Measurements from ENCODE around the gene SVIL. TPM values are rescaled to one million over a fixed set of nuclear protein-coding genes. Genes with fewer than 3 reads are reported as not detected.

Gene SVIL
- total and polyA plus RNA-seq, 2 of the 13 experiments (the other 11 are each of a cell fraction or from before 2014, with no cell fraction given): 3.9 to 12.1 TPM

DNA sequence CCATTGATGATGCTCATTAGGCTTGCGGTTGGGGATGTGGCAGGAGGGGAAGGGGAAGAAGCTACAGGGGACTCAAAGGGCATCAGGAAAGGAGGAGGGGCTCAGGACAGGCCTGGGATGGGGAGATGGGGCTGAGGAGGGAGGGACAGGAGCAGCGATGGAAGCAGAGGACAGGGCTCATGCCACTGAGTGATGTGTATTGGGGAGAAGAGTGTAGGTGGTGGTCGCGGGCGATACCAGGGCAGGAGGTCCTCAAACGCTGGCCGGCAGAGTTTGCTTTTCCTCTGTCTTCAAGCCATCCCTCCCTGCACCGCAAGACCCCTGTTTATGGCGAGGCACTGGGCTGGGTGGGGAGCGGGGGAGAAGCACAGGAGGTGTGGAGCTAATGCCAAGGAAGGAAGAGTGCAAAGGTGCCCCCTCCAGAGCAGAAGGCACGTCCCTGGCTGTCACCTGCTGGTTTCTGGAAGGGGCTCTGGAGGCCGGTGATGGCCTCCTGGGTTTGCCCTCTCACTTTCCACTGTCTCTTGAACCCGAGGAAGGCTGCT lies 134.7 kb downstream of the SVIL start:
- POLR2A ChIA-PET: no interaction called here
- in situ Hi-C loops (cut with HindIII; ENCODE audit: extremely low pct_ligation_motif_present, low pct_unique_long_range_greater_than_20kb): loop anchor here (5.0 kb wide), 1 partner anchor 1187 kb away; no protein-coding TSS in a partner anchor
- CTCF ChIA-PET (ENCODE audit: low intra/inter-chr PET ratio, low total read pairs): no interaction called here
- H3K79me2 ChIP-seq (ENCODE audit: insufficient read depth, low read length): no peaks in the 10 kb centered on the region
- H3K4me1 ChIP-seq (ENCODE audit: insufficient read depth, low read length): no peaks in the 10 kb centered on the region
- H3K9ac ChIP-seq (ENCODE audit: insufficient read depth, low read depth, low read length): no peak overlapping the region
- no peak overlapping the region for H3K27ac ChIP-seq (ENCODE audit: extremely low read length, insufficient read depth, low read length)
- ATAC-seq (no peak), FAIRE-seq (no peak), DNase-seq (ENCODE audit: low spot score) (no peak)
- WGBS (ENCODE audit: low lambda C conversion rate): 89% methylated on average over 13 of the region's 13 CpGs
- H3K4me2 ChIP-seq (ENCODE audit: low read depth, low read length): no peak overlapping the region
- no peaks in the 10 kb centered on the region for H3K9me3 ChIP-seq (ENCODE audit: low read length)
- H2AFZ ChIP-seq (ENCODE audit: low read length): no peak overlapping the region
- TF ChIP-seq, protein P1, sequence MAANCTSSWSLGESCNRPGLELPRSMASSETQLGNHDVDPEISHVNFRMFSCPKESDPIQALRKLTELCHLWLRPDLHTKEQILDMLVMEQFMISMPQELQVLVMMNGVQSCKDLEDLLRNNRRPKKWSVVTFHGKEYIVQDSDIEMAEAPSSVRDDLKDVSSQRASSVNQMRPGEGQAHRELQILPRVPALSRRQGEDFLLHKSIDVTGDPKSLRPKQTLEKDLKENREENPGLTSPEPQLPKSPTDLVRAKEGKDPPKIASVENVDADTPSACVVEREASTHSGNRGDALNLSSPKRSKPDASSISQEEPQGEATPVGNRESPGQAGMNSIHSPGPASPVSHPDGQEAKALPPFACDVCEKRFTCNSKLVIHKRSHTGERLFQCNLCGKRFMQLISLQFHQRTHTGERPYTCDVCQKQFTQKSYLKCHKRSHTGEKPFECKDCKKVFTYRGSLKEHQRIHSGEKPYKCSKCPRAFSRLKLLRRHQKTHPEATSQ (CRISPR knock-in tag; IDR thresholded peaks at IDR 0.05; ENCODE audit: borderline replicate concordance): no peak
- TF ChIP-seq PRMT3 (CRISPR knock-in tag; IDR thresholded peaks at IDR 0.05; ENCODE audit: borderline replicate concordance, low read depth) (no peak), ZBTB1 (CRISPR knock-in tag; IDR thresholded peaks at IDR 0.05; ENCODE audit: borderline replicate concordance) (no peak), ZNF24 (IDR thresholded peaks at IDR 0.05) (no peak), ZNF850 (CRISPR knock-in tag; conservative IDR thresholded peaks at IDR 0.05) (no peak)
- TF ChIP-seq, protein P2, sequence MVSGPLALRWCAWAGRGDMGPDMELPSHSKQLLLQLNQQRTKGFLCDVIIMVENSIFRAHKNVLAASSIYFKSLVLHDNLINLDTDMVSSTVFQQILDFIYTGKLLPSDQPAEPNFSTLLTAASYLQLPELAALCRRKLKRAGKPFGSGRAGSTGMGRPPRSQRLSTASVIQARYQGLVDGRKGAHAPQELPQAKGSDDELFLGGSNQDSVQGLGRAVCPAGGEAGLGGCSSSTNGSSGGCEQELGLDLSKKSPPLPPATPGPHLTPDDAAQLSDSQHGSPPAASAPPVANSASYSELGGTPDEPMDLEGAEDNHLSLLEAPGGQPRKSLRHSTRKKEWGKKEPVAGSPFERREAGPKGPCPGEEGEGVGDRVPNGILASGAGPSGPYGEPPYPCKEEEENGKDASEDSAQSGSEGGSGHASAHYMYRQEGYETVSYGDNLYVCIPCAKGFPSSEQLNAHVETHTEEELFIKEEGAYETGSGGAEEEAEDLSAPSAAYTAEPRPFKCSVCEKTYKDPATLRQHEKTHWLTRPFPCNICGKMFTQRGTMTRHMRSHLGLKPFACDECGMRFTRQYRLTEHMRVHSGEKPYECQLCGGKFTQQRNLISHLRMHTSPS (CRISPR knock-in tag; IDR thresholded peaks at IDR 0.05; ENCODE audit: low read depth): no peak
- intact Hi-C loops (cut with micrococcal nuclease; ENCODE audit: unreplicated experiment): loop anchor here (5.0 kb wide), 1 partner anchor 43 kb away; no protein-coding TSS in a partner anchor
- no peaks in the 10 kb centered on the region for H3K27me3 ChIP-seq (ENCODE audit: control insufficient read depth in 1 of 2, insufficient read depth in 2 of 2, low read length in 2 of 2)
- no peak overlapping the region for H3K4me3 ChIP-seq (replicated peaks in 1 of 3; ENCODE audit: insufficient read depth in 1 of 3, low read depth in 2 of 3, low read length in 3 of 3)
- H3K36me3 ChIP-seq (replicated peaks in 1 of 2; ENCODE audit: control insufficient read depth in 1 of 2, insufficient read depth in 2 of 2, low read length in 2 of 2): peaks cover 2 to 6% of the 10 kb centered on the region in 2 experiments; a peak in 1 of 5 replicates
- BruUV-seq (replicated peaks): no TSS peak
- H4K20me1 ChIP-seq (ENCODE audit: insufficient read depth, low read length): no peaks in the 10 kb centered on the region
